Esophagus muscularis mucosa (tissue), 4 donors: ENCODE measurements around the gene THSD7A. TPM values are rescaled to one million over a fixed set of nuclear protein-coding genes. Genes with fewer than 3 reads are reported as not detected.
A peak's percentile ranks its signal among the peaks of the same experiment; 100 is the strongest.

Experiments used
- DNase-seq: peaks from one replicate; pipeline ENCODE4 v3.0.0-alpha.2; 2017; ENCODE audit errors: extremely low spot score
- H3K27ac ChIP-seq, 4 donors: fragments of 200-600 bp; sonication (generic); replicated peaks in 1 of 4; 1 replicate in 3 of 4; 2 replicates in 1 of 4; pipeline ENCODE4 v1.5.1; 2016 to 2019; ENCODE audit warnings: mild to moderate bottlenecking in 1 of 4
- H3K27me3 ChIP-seq, 4 donors: fragments of 200-600 bp; sonication (generic); one replicate each; pipeline versions ENCODE4 v1.5.1 to v1.6.0; 2016 to 2019
- H3K36me3 ChIP-seq, 4 donors: fragments of 200-600 bp; sonication (generic); one replicate each; pipeline ENCODE4 v1.5.1; 2016 to 2019
- H3K4me1 ChIP-seq, 4 donors: fragments of 200-600 bp; sonication (generic); one replicate each; pipeline ENCODE4 v1.5.1; 2016 to 2019
- H3K4me3 ChIP-seq, 4 donors: fragments of 200-600 bp; sonication (generic); 1 replicate in 2 of 4; 2 replicates in 2 of 4; pipeline ENCODE4 v1.5.1; 2016 to 2019; ENCODE audit warnings: mild to moderate bottlenecking in 4 of 4, moderate library complexity in 1 of 4
- H3K9me3 ChIP-seq, 4 donors: fragments of 200-600 bp; sonication (generic); 1 replicate in 3 of 4; 2 replicates in 1 of 4; pipeline ENCODE4 v1.5.1; 2016 to 2019
- EP300 ChIP-seq: sonication (generic); formaldehyde crosslinking; IDR thresholded peaks from one replicate; pipeline ENCODE4 v1.6.1; 2017; ENCODE audit warnings: antibody characterized with exemption
- POLR2A ChIP-seq: fragments of 450-650 bp; IDR thresholded peaks from one replicate; pipeline ENCODE4 v1.6.1; 2017; ENCODE audit warnings: antibody characterized with exemption, moderate library complexity, mild to moderate bottlenecking, low read depth
- POLR2AphosphoS5 ChIP-seq, 2 donors: sonication (generic); formaldehyde crosslinking; IDR thresholded peaks; one replicate each; pipeline ENCODE4 v1.6.1; 2017; ENCODE audit warnings: antibody characterized with exemption in 2 of 2
- WGBS: methylation state at CpG from one replicate; pipeline ENCODE4 v1.1.5; 2018; 5-methylcytosine and 5-hydroxymethylcytosine counted together
- intact Hi-C: fragments of 100-400 bp; cut with DNase I; formaldehyde crosslinking; loops from one replicate; pipeline ENCODE4 v1.15.1; 2023
- total RNA-seq, 4 donors: library from RNA; depleted of rRNA; stranded (reverse); fragments of >200 nt; gene quantifications; one replicate each; pipeline versions ENCODE4 v1.1.0 to v1.2.1, GENCODE V29; 2016
- TF ChIP-seq, protein P1 (sequence below), 3 experiments: fragments of 200-600 bp in 2 of 3; fragments of 450-650 bp in 1 of 3; sonication (generic) in 2 of 3; IDR thresholded peaks; one replicate each; pipeline ENCODE4 v1.5.1; 2017 to 2019; ENCODE audit warnings: antibody characterized with exemption in 3 of 3, mild to moderate bottlenecking in 2 of 3, moderate library complexity in 1 of 3

THSD7A gene
- total RNA-seq, 4 donors from 2014 or later: 1.2 to 3.8 (median 2.8) TPM

DNA sequence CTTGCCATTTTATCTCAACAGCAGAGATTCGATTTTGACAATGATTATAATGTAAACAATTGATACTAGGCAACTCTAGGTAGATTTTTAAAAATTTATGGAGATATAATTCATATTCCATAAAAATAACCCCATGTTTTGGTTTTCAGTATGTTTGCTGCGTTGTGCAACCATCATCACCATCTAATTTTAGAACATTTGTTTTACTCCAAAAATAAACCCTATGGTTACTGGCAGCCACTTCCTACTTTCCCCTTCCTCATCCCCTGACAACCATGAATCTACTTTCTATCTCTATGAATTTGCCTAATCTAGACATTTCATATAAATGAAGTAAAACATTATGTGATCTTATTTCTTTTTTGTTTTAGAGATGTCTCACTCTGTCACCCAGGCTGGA lies 401.9 kb downstream of the THSD7A start:
- no peak for DNase-seq
- Histone ChIP-seq H3K36me3 (no peaks in the 10 kb centered on the region), H3K4me1 (no peaks in the 10 kb centered on the region), H3K9me3 (no peaks in the 10 kb centered on the region), H3K27me3 (no peaks in the 10 kb centered on the region), H3K4me3 (no peak overlapping the region), H3K27ac (no peak overlapping the region)
- 35% methylated on average over 2 of the region's 2 CpGs for WGBS
- TF ChIP-seq EP300 (no peak), POLR2A (no peak), POLR2AphosphoS5 (IDR thresholded peaks at IDR 0.05) (no peak)
- TF ChIP-seq, protein P1, sequence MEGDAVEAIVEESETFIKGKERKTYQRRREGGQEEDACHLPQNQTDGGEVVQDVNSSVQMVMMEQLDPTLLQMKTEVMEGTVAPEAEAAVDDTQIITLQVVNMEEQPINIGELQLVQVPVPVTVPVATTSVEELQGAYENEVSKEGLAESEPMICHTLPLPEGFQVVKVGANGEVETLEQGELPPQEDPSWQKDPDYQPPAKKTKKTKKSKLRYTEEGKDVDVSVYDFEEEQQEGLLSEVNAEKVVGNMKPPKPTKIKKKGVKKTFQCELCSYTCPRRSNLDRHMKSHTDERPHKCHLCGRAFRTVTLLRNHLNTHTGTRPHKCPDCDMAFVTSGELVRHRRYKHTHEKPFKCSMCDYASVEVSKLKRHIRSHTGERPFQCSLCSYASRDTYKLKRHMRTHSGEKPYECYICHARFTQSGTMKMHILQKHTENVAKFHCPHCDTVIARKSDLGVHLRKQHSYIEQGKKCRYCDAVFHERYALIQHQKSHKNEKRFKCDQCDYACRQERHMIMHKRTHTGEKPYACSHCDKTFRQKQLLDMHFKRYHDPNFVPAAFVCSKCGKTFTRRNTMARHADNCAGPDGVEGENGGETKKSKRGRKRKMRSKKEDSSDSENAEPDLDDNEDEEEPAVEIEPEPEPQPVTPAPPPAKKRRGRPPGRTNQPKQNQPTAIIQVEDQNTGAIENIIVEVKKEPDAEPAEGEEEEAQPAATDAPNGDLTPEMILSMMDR (IDR thresholded peaks at IDR 0.05): no peak
- intact Hi-C loops: no loop called here

DNA sequence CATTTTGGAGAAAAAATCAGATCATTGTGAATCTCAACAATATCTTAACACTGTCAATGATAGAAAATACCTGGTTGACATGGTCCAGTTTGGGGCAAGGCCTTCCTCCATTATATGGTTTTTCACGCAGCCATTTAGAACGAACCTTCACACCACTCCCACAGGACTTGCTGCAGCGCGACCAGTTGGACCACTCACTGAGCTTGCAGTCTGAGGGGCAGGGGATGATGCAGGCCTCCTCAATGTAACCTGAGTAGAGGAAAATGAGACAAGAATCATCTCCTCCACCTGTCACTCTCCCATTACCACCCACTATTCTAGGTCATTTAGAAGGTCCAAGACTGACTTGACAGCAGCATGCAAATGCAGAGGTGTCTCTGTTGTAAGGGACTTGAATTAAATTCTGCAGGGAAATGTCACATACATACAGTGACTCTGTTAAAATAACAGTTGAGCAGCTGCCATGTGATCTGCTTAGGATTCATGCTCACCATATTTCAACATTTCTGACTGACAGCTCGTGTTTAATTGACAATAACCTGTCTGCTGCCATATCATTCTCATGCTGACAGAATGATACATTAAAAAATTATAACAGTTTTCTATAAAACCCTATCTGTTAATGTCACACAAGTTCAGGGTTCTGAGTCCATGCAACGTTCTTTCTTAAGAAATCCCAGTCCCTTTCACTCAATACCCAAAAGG lies 403.0 kb downstream of the THSD7A start:
- Histone ChIP-seq H3K36me3 (no peaks in the 10 kb centered on the region), H3K9me3 (no peaks in the 10 kb centered on the region), H3K4me1 (no peaks in the 10 kb centered on the region), H3K4me3 (no peak overlapping the region), H3K27ac (no peak overlapping the region), H3K27me3 (no peaks in the 10 kb centered on the region)
- WGBS: 90% methylated on average over 6 of the region's 6 CpGs
- intact Hi-C loops: loop anchor here (5.0 kb wide), 2 partner anchors 893 to 1063 kb away; no protein-coding TSS in a partner anchor
- TF ChIP-seq EP300 (no peak), POLR2A (no peak), POLR2AphosphoS5 (IDR thresholded peaks at IDR 0.05) (no peak)
- TF ChIP-seq, protein P1 (IDR thresholded peaks at IDR 0.05): no peak
- no peak for DNase-seq

DNA sequence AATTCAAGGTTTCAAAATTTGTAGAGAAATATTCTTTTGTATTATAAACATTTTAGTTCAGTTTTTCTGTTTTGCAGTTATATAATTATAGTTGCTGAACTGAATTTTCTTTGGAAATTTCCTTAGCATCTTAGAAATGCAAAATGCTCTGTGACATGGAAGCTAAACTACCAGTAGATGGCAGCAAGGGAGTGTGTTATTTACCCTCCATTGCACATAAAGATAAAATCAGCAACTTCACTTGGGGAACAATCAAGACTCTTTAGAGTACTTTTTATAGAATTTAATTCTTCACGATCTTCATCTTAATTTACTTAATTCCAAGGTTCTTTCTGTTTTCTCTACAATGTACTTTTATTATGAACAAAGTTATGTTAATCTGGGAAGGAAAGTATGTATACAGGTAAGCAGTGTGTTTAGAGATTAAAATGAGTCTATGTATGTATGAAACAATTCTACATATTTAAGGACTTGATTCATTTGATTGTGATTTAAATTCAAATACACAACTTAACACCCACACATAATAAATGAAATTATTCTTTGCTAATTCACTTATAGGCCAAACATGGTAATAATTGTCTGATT lies 404.2 kb downstream of the THSD7A start:
- no peak for TF ChIP-seq POLR2AphosphoS5 (IDR thresholded peaks at IDR 0.05)
- TF ChIP-seq, protein P1 (IDR thresholded peaks at IDR 0.05): peak; percentile 65 to 75 (median 68)
- DNase-seq: no peak
- Histone ChIP-seq H3K4me3 (no peak overlapping the region), H3K27ac (no peak overlapping the region), H3K36me3 (no peaks in the 10 kb centered on the region), H3K9me3 (no peaks in the 10 kb centered on the region), H3K4me1 (no peaks in the 10 kb centered on the region), H3K27me3 (no peaks in the 10 kb centered on the region)
- 6% methylated on average over 1 of the region's 1 CpG for WGBS
- intact Hi-C loops: loop anchor here (5.0 kb wide), 2 partner anchors 895 to 1065 kb away; no protein-coding TSS in a partner anchor

DNA sequence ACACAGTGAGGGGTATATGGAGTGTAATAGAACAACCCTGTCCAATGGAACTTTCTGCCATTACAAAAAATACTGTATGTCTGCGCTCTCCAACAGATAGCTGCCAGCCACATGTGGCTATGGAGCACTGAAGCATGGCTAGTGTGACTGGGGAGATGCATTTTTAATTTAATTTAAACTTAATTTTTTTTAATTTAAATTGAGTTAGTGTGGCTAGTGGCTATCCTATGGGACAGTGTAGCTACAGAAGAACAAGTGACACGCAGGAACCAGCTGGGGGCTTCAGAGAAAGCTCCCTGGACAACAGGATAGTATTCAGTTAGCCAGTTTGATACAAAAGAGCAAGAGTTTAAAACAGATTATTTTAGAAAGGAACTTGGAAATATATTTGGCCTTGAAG lies 408.0 kb downstream of the THSD7A start:
- intact Hi-C loops: no loop called here
- H3K27me3 ChIP-seq: no peaks in the 10 kb centered on the region
- no peaks in the 10 kb centered on the region for H3K36me3 ChIP-seq
- H3K4me3 ChIP-seq: no peak overlapping the region
- H3K4me1 ChIP-seq: no peaks in the 10 kb centered on the region
- TF ChIP-seq, protein P1 (IDR thresholded peaks at IDR 0.05): no peak
- TF ChIP-seq EP300 (no peak), POLR2AphosphoS5 (IDR thresholded peaks at IDR 0.05) (no peak), POLR2A (no peak)
- no peak for DNase-seq
- H3K9me3 ChIP-seq: no peaks in the 10 kb centered on the region
- WGBS: 96% methylated on average over 2 of the region's 2 CpGs
- H3K27ac ChIP-seq: no peak overlapping the region
